AG08395 (cell line): Measurements from ENCODE around the gene NSMCE4A.
"Not testable (repeated sequence)": the region's sequence is repeated elsewhere in the genome, so short reads cannot be mapped to it uniquely, and the experiment has no call there.

Experiments
- DNase-seq: peaks from one replicate; pipeline ENCODE4 v3.0.0; 2012; ENCODE audit warnings: mixed read lengths, low spot score

NSMCE4A gene

DNA sequence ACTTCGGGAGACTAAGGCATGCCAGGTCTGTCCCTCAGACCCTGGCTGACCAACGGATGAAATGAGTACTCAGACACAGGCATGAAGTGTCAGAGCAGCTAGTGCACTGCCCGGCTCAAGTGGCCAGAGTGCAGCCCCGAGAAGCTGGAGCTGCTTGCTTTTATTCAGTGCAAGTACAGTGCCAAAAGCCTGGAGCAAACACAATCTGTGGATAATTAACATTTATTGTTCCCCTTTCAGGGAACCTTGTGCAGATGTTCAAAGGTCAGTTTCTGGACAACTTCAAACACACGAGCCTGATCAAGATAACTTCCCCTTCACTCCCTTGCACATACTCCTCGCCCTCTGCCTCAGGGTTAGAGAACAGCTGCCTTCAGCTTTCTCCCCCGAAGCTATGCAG, 39.3 kb downstream of the NSMCE4A start:
- no peak for DNase-seq

DNA sequence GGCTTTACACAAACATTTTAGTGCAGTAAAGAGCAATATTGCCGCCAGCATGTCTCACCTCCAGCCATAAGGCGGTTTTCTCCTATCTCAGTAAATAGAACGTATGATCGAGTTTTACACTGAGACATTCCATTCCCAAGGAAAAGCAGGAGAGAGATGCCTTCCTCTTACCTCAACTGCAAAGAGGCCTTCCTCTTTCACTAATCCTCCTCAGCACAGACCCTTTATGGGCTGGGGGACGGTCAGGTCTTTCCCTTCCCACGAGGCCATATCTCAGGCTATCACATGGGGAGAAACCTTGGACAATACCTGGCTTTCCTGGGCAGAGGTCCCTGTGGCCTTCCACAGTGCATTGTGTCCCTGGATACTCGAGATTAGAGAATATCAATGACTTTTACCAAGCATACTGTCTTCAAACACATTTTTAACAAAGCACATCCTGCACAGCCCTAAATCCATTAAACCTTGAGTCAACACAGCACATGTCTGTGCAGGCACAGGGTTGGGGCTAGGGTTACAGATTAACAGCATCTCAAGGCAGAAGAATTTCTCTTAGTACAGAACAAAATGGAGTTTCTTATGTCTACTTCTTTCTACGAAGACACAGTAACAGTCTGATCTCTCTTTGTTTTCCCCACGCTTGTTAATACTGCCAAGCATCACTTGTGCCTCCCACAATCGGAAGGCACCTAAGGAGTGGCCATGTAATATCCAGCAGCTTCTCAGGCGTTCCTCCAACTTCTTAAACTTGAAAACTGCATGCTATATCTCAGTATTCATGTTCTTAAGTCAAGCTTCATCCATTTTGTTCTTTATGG, 44.5 kb downstream of the NSMCE4A start:
- not testable (repeated sequence) for DNase-seq

DNA sequence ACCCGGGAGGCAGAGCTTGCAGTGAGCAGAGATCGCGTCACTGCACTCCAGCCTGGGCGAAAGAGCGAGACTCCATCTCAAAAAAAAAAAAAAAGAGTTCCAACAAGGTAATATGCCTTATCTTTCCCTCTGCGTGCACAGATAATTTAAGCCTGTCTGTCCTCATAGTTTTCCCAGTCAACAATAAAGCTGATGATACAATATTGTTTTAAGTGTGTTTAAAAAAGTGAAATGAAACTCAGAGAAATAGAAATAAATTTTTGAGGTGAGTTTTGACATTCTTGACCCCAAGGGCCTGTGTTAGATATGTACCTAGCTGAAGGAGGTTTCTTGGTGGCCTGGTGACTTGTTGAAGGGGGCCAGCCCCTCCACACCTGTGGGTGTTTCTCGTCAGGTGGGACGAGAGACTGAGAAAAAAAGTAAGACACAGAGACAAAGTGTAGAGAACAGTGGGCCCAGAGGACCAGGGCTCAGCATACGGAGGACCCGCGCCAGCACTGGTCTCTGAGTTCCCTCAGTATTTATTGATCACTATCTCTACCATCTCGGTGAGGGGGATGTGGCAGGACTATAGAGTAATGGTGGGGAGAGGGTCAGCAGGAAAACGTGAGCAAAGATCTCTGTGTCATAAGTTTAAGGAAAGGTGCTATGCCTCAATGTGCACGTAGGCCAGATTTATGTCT, 45.3 kb downstream of the NSMCE4A start:
- DNase-seq = not testable (repeated sequence)

DNA sequence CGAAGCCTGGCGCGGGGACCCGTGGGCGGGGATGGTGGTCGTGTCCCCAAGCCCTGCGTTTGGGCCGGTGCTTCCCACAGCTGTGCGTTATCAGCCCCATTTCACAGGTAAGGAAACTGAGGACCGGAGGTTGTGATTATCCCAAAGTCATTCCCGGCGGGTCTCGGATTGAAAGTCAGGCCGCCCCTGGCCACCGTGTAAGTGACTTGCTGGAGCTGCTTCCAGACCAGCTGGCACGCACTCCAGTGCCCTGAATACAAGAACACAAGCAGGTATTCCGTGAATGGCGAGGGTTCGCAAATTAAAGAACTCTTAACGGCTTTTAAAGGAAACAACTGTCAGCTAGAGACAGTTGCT, 46.5 kb downstream of the NSMCE4A start:
- peak; percentile 31 for DNase-seq

DNA sequence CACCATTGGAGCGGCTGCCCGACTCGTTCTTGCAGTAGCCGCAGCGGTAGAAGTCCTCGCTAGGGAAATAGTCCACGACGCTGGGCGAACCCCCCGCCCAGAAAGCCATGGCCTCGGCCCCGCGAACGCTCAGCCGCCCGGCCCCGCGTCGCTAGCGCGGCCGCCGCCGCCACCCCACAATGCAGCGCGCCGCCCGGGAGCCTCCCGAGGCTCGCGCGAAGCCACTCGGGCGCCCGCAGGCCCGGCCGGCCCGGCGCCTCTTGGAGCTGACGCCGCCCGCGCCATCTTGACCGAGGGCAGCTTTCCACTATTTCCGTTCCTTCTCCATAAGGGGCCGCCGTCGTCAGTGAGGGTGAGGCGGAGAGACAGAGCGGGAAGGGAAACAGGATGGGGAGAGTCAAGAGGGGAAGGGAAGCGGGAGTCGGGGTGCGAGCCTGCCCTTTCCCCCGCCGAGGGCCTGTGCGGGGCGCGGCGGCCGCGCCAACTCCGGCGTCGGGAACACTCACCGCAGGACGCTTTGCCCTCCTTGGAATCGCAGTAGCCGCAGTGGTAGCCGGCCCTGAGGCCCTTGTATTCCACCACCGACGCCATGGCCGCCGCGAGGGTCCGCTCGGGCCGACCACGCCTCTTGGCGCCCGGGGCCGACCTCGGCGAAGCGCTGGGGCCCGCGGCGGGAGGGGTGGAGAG, 47.0 kb downstream of the NSMCE4A start, which contains the start of gene ATE1:
Gene ATE1, minus strand, starts transcription at position 191 of the 687 bp plus-strand sequence. Its CDS starts 82 bp downstream, at position 109.
- peak; percentile 91 for DNase-seq

DNA sequence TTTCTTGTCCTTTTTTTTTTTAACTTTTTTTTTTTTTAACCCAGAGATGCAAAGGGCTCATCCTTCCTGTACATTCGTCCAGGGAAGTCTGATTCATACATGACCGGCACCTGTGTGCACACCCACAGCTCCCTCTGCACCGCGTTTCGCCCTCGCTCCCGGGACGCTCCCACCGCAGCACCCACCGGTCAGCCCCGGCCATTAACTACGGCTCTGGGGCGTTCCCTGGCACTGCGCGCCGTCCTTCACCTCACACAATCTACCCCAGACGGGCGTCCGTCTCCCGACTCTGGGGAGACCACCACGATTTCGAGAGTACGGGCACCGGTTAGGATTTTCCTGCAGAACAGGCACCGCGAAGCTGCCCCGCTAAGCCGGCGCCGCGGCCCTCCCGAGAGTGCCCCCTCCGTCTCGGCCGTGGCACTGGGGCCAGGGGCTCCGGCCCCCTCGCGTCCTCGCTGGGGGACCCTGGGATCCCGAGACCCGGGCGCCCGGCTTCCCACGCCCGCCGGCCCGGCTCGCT, 47.6 kb downstream of the NSMCE4A start:
- DNase-seq = peak; percentile 50

DNA sequence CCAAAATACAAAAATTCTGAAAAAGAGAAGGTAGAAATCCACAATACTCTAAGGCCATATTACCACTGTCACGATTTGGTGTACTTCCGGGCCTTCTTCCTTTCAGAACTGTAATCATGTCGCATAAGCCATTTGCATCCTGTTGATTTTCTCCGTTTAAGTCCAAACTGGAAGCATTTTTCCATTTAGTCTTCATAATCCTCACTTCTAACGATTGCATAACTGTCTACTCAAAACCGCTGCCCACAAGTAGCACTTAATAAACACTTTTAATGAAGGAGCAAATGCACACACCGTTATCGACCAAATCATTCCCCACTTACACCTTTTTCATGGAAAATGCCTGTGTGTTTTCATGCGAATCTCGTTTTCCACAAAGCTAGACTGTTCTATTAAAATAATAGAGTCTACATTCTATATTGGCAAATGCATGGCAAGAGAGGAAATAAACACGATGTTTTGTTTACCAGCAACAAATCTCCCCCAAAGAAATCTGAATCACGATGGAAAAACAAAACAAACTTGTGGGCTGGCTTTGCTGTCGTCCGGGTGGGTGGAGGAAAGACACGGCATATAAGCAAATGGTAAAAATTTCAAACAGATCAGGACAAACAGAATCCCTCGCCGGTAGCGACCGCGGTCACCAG, 48.2 kb downstream of the NSMCE4A start:
- peak; percentile 48 for DNase-seq

DNA sequence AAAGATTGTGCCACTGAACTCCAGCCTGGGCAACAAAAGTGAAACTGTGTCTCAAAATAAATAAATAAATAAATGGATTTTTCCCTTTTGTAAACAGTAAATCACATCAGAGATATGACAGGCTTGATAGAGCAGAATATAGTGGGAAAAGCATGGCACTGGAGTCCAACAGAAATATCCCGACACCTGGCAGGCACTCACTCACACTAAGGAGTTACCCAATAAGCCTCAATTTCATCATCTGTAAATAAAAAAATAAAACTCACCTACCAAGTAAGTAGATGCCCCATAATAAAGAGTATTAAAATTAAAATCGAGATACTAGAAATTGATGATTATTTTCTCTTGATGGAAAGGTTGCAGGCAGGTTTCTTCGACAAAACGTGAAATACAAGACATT, 48.9 kb downstream of the NSMCE4A start:
- no peak for DNase-seq

DNA sequence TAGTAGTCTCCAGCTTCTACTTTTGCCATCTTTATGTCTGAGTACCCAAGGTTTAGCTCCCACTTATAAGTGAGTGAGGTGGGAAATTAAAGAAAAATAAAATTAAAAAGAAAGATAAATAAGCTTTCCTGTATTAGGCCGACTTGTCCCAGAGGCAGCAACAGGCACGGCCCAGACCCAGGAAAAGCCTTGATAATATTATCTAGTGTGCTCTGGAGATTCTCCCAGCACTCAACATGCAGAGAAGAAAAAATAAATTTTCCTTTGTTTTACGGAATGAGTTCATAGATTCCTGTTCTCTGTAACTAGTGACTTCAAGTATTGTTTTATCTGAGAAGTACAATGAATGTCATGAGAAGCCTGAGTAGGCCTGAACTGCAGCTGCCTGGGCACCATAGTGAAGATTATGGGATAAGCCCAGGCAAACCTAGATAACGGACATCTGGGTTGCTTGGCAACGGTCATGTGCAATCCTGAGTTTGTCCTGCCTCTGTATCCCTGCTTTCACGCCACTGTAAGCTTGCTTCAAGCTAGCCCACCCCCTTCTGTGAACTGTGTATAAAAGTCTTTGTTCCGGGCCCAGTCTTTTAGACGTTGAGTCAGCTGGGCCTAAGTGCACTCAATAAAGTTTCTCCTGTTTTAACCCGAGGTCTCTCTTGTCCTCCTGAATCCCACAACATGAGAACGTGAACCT, 53.6 kb downstream of the NSMCE4A start:
- no peak for DNase-seq

DNA sequence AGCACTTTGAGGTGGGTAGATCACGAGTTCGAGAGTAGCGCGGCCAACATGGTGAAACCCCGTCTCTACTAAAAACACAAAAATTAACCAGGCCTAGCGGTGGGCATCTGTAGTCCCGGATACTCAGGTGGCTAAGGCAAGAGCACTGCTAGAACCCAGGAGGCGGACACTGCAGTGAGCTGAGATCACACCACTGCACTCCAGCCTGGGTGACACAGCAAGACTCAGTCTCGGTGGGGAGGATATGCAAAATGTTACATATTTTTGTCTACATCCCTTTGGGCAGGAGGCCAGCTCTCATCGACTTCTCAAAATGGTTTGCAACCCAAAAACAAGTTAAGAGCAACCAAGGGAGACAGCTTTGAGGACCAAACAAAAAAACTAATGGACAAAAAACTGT, 55.4 kb downstream of the NSMCE4A start:
- no peak for DNase-seq

DNA sequence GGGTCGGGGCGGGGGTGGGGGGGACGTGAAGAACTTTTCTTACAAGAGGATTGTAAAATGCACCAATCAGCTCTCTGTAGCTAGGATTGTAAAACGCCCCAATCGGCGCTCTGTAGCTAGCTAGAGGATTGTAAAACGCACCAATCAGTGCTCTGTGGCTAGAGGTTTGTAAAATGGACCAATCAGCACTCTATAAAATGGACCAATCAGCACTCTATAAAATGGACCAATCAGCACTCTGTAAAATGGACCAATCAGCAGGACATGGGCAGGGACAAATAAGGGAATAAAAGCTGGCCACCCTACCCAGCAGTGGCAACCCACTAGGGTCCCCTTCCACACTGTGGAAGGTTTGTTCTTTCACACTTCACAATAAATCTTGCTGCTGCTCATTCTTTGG, 56.2 kb downstream of the NSMCE4A start:
- not testable (repeated sequence) for DNase-seq

DNA sequence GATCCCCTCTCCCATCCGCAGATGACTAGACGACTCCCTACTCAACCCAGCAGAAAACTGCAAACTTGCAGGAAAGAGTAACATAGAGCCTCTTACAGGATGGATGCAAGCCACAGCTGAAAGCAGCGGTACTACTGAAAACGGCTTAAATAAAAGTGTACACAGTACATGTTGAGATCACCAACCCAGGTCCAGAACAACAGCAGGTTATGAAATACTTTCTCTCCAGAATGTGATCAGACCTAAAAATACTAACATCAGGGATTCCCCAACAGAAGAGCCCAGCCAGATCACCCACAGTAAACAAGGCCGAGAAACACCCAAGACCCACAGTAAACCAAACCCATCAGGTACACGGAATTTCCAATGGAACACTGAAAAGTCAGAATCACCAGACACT, 60.4 kb downstream of the NSMCE4A start:
- no peak for DNase-seq

DNA sequence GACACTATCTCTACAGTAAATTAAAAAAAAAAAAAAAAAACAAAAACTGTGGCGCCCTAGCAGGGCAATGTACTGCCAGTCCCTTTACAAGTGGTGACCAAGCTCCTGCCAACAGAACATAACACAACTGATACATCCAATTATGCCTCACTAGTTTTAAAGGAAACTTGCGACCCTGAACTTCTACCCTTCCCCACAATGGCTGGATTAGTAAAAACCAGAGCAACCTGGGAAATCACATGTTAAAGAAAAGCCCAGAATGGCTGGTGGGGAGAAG, 63.7 kb downstream of the NSMCE4A start:
- DNase-seq = no peak

DNA sequence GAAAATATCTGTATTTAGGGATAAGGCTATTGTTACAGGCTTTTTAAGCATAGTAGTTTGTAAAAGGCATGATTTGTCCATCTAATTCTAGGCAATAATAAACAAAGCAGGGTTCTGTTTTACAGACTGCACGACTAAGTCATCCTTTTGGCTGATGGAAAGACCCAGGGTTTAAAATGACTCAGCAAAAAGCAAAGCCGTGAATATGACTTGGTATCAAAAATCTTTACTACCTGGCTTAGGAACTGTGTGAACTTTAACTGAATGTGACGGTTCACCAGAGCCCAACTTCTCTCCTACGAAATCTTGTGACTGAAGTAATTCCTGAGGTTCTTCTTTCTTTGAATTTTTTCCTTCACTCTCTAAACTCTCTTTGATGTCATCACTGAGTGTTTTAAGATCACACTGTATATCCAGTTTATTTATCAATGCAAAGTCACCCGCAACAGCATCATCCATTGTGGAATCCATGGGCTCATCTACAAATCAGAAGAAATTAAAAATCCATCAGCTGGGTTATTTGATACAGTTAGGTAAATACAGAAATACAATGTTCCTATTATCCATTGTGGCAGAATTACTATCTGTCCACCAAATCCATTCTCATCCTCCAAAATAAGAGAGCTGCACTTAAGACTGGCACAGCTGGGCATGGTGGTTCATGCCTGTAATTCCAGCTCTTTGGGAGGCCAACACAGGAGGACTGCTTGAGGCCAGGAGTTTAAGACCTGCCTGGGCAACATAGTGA, 64.2 kb downstream of the NSMCE4A start:
- DNase-seq = peak; percentile 12
